T follicular helper cell (primary cell): Measurements from ENCODE around the gene NLRC3.

Experiments
- DNase-seq: peaks from one replicate; pipeline ENCODE4 v3.0.0-alpha.2; 2020; ENCODE audit warnings: low read depth

Gene NLRC3

GRCh38 chr16:3580251-3580651, 3.0 kb upstream of the NLRC3 start:
- no peak for DNase-seq

GRCh38 chr16:3579776-3580175, 2.6 kb upstream of the NLRC3 start:
- DNase-seq, result no peak

GRCh38 chr16:3578610-3579551, 1.7 kb upstream of the NLRC3 start:
- DNase-seq, result no peak

GRCh38 chr16:3578121-3578520, 918 bp upstream of the NLRC3 start:
- no peak for DNase-seq

- no peak for DNase-seq
These were observed 992 bp downstream of the NLRC3 start for GRCh38 chr16:3576211-3576610.

- DNase-seq, result no peak
These were observed 1.7 kb downstream of the NLRC3 start for GRCh38 chr16:3575491-3575890.

GRCh38 chr16:3574195-3574594, 3.0 kb downstream of the NLRC3 start:
- no peak for DNase-seq

- DNase-seq, result no peak
These were observed 3.9 kb downstream of the NLRC3 start for GRCh38 chr16:3573146-3573815.

- no peak for DNase-seq
These were observed 6.7 kb downstream of the NLRC3 start for GRCh38 chr16:3570420-3571062.

- DNase-seq, result no peak
These were observed 7.4 kb downstream of the NLRC3 start for GRCh38 chr16:3569851-3570250.

- no peak for DNase-seq
These were observed 10.2 kb downstream of the NLRC3 start for GRCh38 chr16:3566990-3567389.

- no peak for DNase-seq
These were observed 12.4 kb downstream of the NLRC3 start for GRCh38 chr16:3564889-3565141.

- DNase-seq, result no peak
These were observed 12.9 kb downstream of the NLRC3 start for GRCh38 chr16:3564130-3564888.

- no peak for DNase-seq
These were observed 14.2 kb downstream of the NLRC3 start for GRCh38 chr16:3562914-3563480.

GRCh38 chr16:3561626-3562025, 15.6 kb downstream of the NLRC3 start:
- no peak for DNase-seq

GRCh38 chr16:3554351-3554928, 22.8 kb downstream of the NLRC3 start:
- DNase-seq, result no peak

- no peak for DNase-seq
These were observed 23.9 kb downstream of the NLRC3 start for GRCh38 chr16:3553138-3553923.

- no peak for DNase-seq
These were observed 26.1 kb downstream of the NLRC3 start for GRCh38 chr16:3550851-3551847.

- DNase-seq, result no peak
These were observed 27.3 kb downstream of the NLRC3 start for GRCh38 chr16:3549906-3550305.

- no peak for DNase-seq
These were observed 28.3 kb downstream of the NLRC3 start for GRCh38 chr16:3548859-3549258.
